Measurements from ENCODE around the gene CHKB.

GRCh38 chr22:50585781-50586180, 3.1 kb upstream of the CHKB start:
- TF ChIP-seq ZNF341 (tag by site-specific recombination; IDR thresholded peaks at IDR 0.05; ENCODE audit: low read depth): no peak
- TF ChIP-seq CTCF (tag by site-specific recombination; IDR thresholded peaks at IDR 0.05): no peak
- TF ChIP-seq ZFP69B (tag by site-specific recombination; IDR thresholded peaks at IDR 0.05): no peak
- TF ChIP-seq ZNF248 (tag by site-specific recombination; IDR thresholded peaks at IDR 0.05): no peak
- TF ChIP-seq ZBTB49 (tag by site-specific recombination; IDR thresholded peaks at IDR 0.05; ENCODE audit: low read depth): no peak
- no peak for TF ChIP-seq ZNF302 (tag by site-specific recombination; IDR thresholded peaks at IDR 0.05; ENCODE audit: low read depth)
- TF ChIP-seq ZNF274 (IDR thresholded peaks at IDR 0.05; ENCODE audit: low read length): no peak
- TF ChIP-seq ZNF274 (tag by site-specific recombination; IDR thresholded peaks at IDR 0.05; ENCODE audit: borderline replicate concordance): no peak
- no peak for TF ChIP-seq ZNF221 (tag by site-specific recombination; IDR thresholded peaks at IDR 0.05; ENCODE audit: borderline replicate concordance)
- no peak for TF ChIP-seq ZFHX2 (tag by site-specific recombination; conservative IDR thresholded peaks at IDR 0.05)
- no peak for TF ChIP-seq TCF7L2 (IDR thresholded peaks at IDR 0.05; ENCODE audit: borderline replicate concordance, low read depth, low read length)
- no peak for TF ChIP-seq TRIM28 (IDR thresholded peaks at IDR 0.05; ENCODE audit: borderline replicate concordance, low read length)
- TF ChIP-seq ZNF658 (tag by site-specific recombination; IDR thresholded peaks at IDR 0.05): no peak
- no peak for TF ChIP-seq ZNF24 (tag by site-specific recombination; IDR thresholded peaks at IDR 0.05)
